ENCODE results near the gene ABCA2. TPM values are rescaled to one million over a fixed set of nuclear protein-coding genes. Genes with fewer than 3 reads are reported as not detected.

Gene ABCA2
- polyA plus RNA-seq, 1 experiment = 16.0 TPM

DNA sequence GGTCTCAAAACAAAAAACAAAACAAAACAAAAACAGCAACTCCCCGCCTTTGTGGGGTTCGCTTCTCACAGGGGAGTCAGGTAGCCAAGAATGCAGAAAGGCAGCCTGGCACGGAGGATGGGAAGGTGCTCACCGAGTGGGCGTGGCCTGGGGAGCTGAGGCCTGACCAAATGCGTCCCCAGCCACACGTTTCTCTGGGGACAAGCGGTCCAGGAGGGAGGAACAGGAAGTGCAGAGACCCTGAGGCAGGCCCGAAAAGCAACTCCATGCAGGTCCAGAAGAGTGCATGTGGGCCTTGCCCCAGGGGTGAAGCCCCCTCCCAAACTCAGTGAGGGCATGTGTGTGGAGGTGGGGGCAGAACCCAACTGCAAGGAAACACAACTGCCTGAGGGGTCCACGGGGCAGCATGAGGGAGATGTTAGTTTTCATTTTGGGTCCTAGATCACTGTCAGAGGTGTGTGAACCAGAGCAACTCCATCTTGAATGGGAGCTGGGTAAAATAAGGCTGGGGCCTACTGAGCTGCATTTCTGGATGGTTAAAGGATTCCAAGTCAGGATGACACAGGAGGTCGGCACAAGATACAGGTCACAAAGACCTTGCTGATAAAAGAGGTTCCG lies 46.7 kb upstream of the ABCA2 start:
- TF ChIP-seq, protein P1, sequence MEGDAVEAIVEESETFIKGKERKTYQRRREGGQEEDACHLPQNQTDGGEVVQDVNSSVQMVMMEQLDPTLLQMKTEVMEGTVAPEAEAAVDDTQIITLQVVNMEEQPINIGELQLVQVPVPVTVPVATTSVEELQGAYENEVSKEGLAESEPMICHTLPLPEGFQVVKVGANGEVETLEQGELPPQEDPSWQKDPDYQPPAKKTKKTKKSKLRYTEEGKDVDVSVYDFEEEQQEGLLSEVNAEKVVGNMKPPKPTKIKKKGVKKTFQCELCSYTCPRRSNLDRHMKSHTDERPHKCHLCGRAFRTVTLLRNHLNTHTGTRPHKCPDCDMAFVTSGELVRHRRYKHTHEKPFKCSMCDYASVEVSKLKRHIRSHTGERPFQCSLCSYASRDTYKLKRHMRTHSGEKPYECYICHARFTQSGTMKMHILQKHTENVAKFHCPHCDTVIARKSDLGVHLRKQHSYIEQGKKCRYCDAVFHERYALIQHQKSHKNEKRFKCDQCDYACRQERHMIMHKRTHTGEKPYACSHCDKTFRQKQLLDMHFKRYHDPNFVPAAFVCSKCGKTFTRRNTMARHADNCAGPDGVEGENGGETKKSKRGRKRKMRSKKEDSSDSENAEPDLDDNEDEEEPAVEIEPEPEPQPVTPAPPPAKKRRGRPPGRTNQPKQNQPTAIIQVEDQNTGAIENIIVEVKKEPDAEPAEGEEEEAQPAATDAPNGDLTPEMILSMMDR (IDR thresholded peaks at IDR 0.05; ENCODE audit: insufficient read depth, low read depth, low read length) = no peak
- H3K27me3 ChIP-seq (ENCODE audit: control insufficient read depth, insufficient read depth, low read length) = no peaks in the 10 kb centered on the region
- ChIA-PET CTCF (interaction anchor here (1.2 to 7.7 kb wide), 2 partner anchors 9 to 39 kb away, joined by 3 to 69 read pairs; no protein-coding TSS in a partner anchor), POLR2A (no interaction called here)
- DNase-seq (ENCODE audit: low read depth) = no peak
- peaks cover 9% of the 10 kb centered on the region for H3K36me3 ChIP-seq (ENCODE audit: control insufficient read depth, insufficient read depth, low read length)
- no peak overlapping the region for H3K4me3 ChIP-seq (ENCODE audit: low read depth, low read length)

DNA sequence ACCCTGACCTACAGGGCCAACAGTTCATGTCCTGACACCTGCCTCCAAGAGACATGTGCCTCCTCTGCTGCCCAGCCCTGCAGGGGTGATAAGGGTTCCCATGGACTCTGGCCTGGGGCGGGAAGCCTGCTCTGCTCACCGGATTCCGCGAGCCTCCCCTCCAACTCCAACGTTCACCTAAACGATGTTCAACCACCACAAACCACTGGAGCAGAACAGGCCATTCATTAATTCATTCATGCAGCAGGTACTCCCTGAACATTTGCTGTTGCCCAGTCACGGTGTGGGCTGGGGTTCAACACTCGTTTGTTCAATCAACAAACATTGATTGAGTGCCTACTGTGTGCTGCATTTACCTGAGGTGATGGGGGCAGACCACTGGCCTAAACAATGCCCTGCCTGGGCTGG lies 46.0 kb upstream of the ABCA2 start:
- H3K4me3 ChIP-seq (ENCODE audit: low read depth, low read length) = no peak overlapping the region
- TF ChIP-seq, protein P1 (IDR thresholded peaks at IDR 0.05; ENCODE audit: insufficient read depth, low read depth, low read length) = no peak
- no peaks in the 10 kb centered on the region for H3K27me3 ChIP-seq (ENCODE audit: control insufficient read depth, insufficient read depth, low read length)
- H3K36me3 ChIP-seq (ENCODE audit: control insufficient read depth, insufficient read depth, low read length) = peaks cover 3% of the 10 kb centered on the region; the same call in 1 of the 2 replicates
- POLR2A ChIA-PET = no interaction called here
- CTCF ChIA-PET = interaction anchor here (2.1 kb wide), 1 partner anchor 45 kb away, joined by 7 read pairs; no protein-coding TSS in a partner anchor
- no peak for DNase-seq (ENCODE audit: low read depth)

DNA sequence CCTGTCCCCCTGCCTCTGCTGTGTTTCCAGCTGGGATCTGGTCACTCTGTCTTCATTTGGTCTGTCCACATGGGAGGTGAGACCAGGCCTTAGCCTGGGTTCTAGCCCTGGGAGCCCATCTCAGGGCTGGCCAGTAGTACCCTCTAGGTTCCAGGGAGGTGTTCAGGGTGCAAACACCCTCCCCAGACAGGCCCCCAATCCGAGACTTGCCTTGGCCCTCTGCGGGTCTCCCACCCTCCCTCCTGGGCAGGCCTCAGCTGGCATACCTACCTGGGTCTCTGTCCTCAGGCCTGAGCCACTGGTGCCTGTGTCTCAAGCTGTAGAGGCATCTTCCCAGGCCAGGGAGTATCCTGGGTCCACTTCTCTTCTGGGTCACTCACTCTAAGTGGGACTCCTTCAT lies 43.2 kb upstream of the ABCA2 start:
- H3K4me3 ChIP-seq (ENCODE audit: low read depth, low read length) = no peak overlapping the region
- CTCF ChIA-PET = interaction anchor here (0.9 to 9.4 kb wide), 11 partner anchors 10 to 285 kb away, joined by 3 to 153 read pairs (median 9); partner anchors contain the start of genes AJM1, MAN1B1, NPDC1 and RNF224
- no peaks in the 10 kb centered on the region for H3K36me3 ChIP-seq (ENCODE audit: control insufficient read depth, insufficient read depth, low read length)
- no peak for DNase-seq (ENCODE audit: low read depth)
- POLR2A ChIA-PET = no interaction called here
- H3K27me3 ChIP-seq (ENCODE audit: control insufficient read depth, insufficient read depth, low read length) = no peaks in the 10 kb centered on the region
- TF ChIP-seq, protein P1 (IDR thresholded peaks at IDR 0.05; ENCODE audit: insufficient read depth, low read depth, low read length) = no peak

DNA sequence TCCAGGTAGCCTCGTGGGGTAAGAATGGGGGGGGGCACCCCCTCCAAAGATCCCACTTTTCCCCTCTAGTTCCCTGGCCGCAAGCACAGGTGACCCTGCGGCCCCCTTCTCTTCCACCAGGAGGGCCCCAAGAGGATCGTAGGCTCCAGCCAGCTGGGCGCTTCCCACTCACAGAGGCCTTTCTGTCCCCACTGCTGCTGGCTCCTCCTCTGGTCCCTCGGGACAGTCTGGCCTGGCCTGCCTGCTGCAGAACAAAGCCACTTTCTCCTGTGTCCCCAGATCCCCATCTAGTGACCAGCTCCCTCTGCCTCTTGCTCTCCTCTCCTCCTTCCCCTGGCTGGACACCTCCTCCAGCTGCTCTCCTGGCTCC lies 42.9 kb upstream of the ABCA2 start:
- ChIA-PET POLR2A (interaction anchor here (0.6 to 0.7 kb wide), 2 partner anchors 43 to 240 kb away, joined by 3 to 6 read pairs; no protein-coding TSS in a partner anchor), CTCF (interaction anchor here (0.9 to 9.4 kb wide), 13 partner anchors 10 to 285 kb away, joined by 3 to 153 read pairs (median 5); partner anchors contain the start of genes AJM1, MAN1B1, NPDC1 and RNF224)
- H3K27me3 ChIP-seq (ENCODE audit: control insufficient read depth, insufficient read depth, low read length) = no peaks in the 10 kb centered on the region
- H3K4me3 ChIP-seq (ENCODE audit: low read depth, low read length) = peak overlapping the region; percentile 39
- TF ChIP-seq, protein P1 (IDR thresholded peaks at IDR 0.05; ENCODE audit: insufficient read depth, low read depth, low read length) = no peak
- no peak for DNase-seq (ENCODE audit: low read depth)
- no peaks in the 10 kb centered on the region for H3K36me3 ChIP-seq (ENCODE audit: control insufficient read depth, insufficient read depth, low read length)

DNA sequence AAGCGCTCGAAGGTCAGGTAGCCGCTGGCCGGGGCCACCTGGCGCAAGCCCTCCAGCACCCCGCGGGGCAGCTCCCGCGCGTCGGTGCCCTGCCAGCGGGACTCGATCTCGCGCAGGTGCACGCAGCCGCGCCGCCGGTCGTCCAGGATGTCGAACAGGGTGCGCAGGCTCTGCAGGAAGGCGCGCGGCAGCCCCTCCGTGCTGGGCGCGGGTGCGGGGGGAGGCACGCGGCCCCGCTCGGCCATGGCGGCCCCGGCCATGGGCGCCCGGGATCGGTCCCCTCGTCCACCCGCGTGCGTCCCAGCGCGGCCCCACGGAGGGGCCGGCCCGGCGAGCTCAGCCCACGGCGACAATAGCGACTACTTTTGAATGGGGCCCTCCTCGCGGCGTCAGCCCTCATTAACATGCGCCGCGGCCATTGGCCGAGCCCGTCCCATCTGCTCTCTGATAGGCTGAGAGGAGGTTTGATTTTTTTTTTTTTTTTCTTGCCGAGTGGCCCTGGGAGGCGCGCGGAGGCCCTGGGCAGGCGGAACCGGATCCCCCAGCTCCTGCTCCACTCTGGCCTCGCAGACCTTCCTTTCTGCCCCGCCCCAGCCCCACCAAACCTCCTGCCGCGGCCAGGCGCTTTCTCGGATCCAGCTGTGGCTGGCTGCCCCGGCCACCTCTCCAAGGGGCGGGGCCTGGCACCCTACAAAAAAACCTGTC lies 42.3 kb upstream of the ABCA2 start, which contains the start of gene SAPCD2:
TSS of gene SAPCD2 (minus strand) at position 357 of the 705 bp plus-strand sequence. CDS start at position 260, 97 bp downstream.
- Histone ChIP-seq H3K36me3 (ENCODE audit: control insufficient read depth, insufficient read depth, low read length) (no peaks in the 10 kb centered on the region), H3K4me3 (ENCODE audit: low read depth, low read length) (peak within 1 kb of the TSS; percentile 39), H3K27me3 (ENCODE audit: control insufficient read depth, insufficient read depth, low read length) (no peaks in the 10 kb centered on the region)
- CTCF ChIA-PET = interaction anchor here (0.9 to 9.4 kb wide), 14 partner anchors 9 to 284 kb away, joined by 3 to 153 read pairs (median 5); partner anchors contain the start of genes AJM1, MAN1B1, NPDC1 and RNF224
- POLR2A ChIA-PET = interaction anchor here (0.6 to 0.7 kb wide), 2 partner anchors 43 to 240 kb away, joined by 3 to 6 read pairs; no protein-coding TSS in a partner anchor
- no peak for DNase-seq (ENCODE audit: low read depth)
- TF ChIP-seq, protein P1 (IDR thresholded peaks at IDR 0.05; ENCODE audit: insufficient read depth, low read depth, low read length) = no peak
